ENCODE data around the gene ASIC2. TPM values are rescaled to one million over a fixed set of nuclear protein-coding genes. Genes with fewer than 3 reads are reported as not detected.

The ASIC2 gene
- total RNA-seq, 1 experiment from 2014 or later = not detected

DNA sequence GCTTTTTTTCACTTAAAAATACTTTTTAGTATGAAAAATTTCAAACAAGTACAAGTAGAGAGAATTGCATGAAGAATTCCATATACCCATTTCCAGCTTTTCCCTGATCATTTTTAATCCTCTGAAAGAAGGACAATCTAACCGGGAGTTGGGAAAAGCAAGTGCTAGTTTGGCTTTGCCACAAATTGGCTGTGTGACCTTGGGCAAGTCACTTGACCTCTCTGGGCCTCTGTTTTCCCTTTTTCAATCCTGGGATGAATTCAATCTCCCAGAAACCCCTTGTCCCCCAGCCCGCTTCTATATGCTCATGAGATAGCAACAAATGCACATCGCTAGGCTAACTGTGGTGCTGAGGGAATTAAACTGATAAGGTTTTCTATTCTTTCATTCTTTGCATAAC lies 49.4 kb downstream of the ASIC2 start:
- POLR2A ChIA-PET = no interaction called here
- H3K4me1 ChIP-seq (ENCODE audit: control insufficient read depth in 1 of 2, insufficient read depth in 2 of 2, low read length in 2 of 2) = no peaks in the 10 kb centered on the region
- H2AFZ ChIP-seq (ENCODE audit: low read depth, low read length, poor library complexity, severe bottlenecking) = no peak overlapping the region
- intact Hi-C loops (cut with micrococcal nuclease) = no loop called here
- DNase-seq (ENCODE audit: low read depth, low spot score) (no peak), ATAC-seq (no peak)
- no TSS peak for BruUV-seq (replicated peaks)
- no peak overlapping the region for H3K4me2 ChIP-seq (ENCODE audit: low read length)
- no peaks in the 10 kb centered on the region for H3K9me3 ChIP-seq (ENCODE audit: control insufficient read depth in 1 of 2, insufficient read depth in 1 of 2, low read depth in 1 of 2, low read length in 2 of 2)
- no peak overlapping the region for H3K4me3 ChIP-seq (replicated peaks in 1 of 2; ENCODE audit: low read depth in 1 of 2, low read length in 2 of 2)
- no peaks in the 10 kb centered on the region for H3K9me2 ChIP-seq (ENCODE audit: insufficient read depth)
- CTCF ChIA-PET = no interaction called here
- H4K20me1 ChIP-seq (ENCODE audit: insufficient read depth) = no peaks in the 10 kb centered on the region
- H3K36me3 ChIP-seq (ENCODE audit: control insufficient read depth in 1 of 2, insufficient read depth in 2 of 2, low read length in 2 of 2) = no peaks in the 10 kb centered on the region
- H3K27ac ChIP-seq (ENCODE audit: low read depth, low read length) = no peak overlapping the region
- RAD21 ChIA-PET (ENCODE audit: low non-redundant PET in 1 of 2, low total read pairs in 2 of 2, uncharacterized antibody in 2 of 2, unreplicated experiment in 2 of 2) = no interaction called here
- H3K27me3 ChIP-seq (ENCODE audit: insufficient read depth, low read length) = peaks cover 7% of the 10 kb centered on the region; the same call in 1 of the 2 replicates
- no peaks in the 10 kb centered on the region for H3K79me2 ChIP-seq (ENCODE audit: insufficient read depth, low read length)
- no peak overlapping the region for H3K9ac ChIP-seq (ENCODE audit: low read length)
- TF ChIP-seq, protein P1, sequence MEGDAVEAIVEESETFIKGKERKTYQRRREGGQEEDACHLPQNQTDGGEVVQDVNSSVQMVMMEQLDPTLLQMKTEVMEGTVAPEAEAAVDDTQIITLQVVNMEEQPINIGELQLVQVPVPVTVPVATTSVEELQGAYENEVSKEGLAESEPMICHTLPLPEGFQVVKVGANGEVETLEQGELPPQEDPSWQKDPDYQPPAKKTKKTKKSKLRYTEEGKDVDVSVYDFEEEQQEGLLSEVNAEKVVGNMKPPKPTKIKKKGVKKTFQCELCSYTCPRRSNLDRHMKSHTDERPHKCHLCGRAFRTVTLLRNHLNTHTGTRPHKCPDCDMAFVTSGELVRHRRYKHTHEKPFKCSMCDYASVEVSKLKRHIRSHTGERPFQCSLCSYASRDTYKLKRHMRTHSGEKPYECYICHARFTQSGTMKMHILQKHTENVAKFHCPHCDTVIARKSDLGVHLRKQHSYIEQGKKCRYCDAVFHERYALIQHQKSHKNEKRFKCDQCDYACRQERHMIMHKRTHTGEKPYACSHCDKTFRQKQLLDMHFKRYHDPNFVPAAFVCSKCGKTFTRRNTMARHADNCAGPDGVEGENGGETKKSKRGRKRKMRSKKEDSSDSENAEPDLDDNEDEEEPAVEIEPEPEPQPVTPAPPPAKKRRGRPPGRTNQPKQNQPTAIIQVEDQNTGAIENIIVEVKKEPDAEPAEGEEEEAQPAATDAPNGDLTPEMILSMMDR (IDR thresholded peaks at IDR 0.05 in 2 of 3, conservative IDR thresholded peaks at IDR 0.05 in 1 of 3; ENCODE audit: borderline replicate concordance in 1 of 3, insufficient read depth in 1 of 3, low read depth in 2 of 3, low read length in 2 of 3) = no peak
- no peak for TF ChIP-seq SIN3A (IDR thresholded peaks at IDR 0.05; ENCODE audit: low read depth)
- TF ChIP-seq, protein P2, sequence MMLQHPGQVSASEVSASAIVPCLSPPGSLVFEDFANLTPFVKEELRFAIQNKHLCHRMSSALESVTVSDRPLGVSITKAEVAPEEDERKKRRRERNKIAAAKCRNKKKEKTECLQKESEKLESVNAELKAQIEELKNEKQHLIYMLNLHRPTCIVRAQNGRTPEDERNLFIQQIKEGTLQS (IDR thresholded peaks at IDR 0.05) = no peak
- no peak for TF ChIP-seq POLR2A (IDR thresholded peaks at IDR 0.05; ENCODE audit: borderline replicate concordance, extremely low read depth, insufficient read depth, insufficient read length)
- TF ChIP-seq, protein P3, sequence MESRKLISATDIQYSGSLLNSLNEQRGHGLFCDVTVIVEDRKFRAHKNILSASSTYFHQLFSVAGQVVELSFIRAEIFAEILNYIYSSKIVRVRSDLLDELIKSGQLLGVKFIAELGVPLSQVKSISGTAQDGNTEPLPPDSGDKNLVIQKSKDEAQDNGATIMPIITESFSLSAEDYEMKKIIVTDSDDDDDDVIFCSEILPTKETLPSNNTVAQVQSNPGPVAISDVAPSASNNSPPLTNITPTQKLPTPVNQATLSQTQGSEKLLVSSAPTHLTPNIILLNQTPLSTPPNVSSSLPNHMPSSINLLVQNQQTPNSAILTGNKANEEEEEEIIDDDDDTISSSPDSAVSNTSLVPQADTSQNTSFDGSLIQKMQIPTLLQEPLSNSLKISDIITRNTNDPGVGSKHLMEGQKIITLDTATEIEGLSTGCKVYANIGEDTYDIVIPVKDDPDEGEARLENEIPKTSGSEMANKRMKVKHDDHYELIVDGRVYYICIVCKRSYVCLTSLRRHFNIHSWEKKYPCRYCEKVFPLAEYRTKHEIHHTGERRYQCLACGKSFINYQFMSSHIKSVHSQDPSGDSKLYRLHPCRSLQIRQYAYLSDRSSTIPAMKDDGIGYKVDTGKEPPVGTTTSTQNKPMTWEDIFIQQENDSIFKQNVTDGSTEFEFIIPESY (IDR thresholded peaks at IDR 0.05; ENCODE audit: extremely low read depth, insufficient replicate concordance, low read length) = no peak
- TF ChIP-seq POLR2AphosphoS5 (IDR thresholded peaks at IDR 0.05; ENCODE audit: low read depth, low read length) = no peak
- TF ChIP-seq JUND (IDR thresholded peaks at IDR 0.05) = no peak
- TF ChIP-seq ELF1 (IDR thresholded peaks at IDR 0.05; ENCODE audit: borderline replicate concordance, low read depth) = no peak
- TF ChIP-seq REST (IDR thresholded peaks at IDR 0.05; ENCODE audit: low read depth) = no peak
- no peak for TF ChIP-seq ZFX (IDR thresholded peaks at IDR 0.05)
- no peak for TF ChIP-seq FOSL1 (IDR thresholded peaks at IDR 0.05; ENCODE audit: low read depth)
- TF ChIP-seq TCF7L2 (IDR thresholded peaks at IDR 0.05; ENCODE audit: borderline replicate concordance, extremely low read depth, insufficient read depth, insufficient read length) = no peak
